Measurements from ENCODE around the gene GPC6.

DNA sequence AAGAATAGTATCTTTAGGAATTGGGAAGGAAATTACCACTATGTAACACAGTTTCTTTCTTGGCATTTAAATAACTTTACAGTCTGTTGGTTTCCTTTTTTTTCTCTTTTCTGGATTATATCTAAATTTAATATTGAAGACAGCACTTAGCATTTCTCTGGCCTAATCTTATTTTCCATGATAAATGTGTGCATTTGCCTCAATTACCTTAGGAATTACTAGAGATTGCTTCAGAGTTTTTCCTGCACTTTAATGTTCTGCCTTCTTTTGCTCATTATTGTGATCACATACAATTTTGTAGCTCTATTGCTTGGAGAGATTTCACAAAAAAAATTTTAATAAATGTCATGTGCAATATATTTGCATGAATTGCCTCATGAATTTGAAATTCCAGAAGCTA lies 1227.7 kb downstream of the GPC6 start:
- TF ChIP-seq, protein P1, sequence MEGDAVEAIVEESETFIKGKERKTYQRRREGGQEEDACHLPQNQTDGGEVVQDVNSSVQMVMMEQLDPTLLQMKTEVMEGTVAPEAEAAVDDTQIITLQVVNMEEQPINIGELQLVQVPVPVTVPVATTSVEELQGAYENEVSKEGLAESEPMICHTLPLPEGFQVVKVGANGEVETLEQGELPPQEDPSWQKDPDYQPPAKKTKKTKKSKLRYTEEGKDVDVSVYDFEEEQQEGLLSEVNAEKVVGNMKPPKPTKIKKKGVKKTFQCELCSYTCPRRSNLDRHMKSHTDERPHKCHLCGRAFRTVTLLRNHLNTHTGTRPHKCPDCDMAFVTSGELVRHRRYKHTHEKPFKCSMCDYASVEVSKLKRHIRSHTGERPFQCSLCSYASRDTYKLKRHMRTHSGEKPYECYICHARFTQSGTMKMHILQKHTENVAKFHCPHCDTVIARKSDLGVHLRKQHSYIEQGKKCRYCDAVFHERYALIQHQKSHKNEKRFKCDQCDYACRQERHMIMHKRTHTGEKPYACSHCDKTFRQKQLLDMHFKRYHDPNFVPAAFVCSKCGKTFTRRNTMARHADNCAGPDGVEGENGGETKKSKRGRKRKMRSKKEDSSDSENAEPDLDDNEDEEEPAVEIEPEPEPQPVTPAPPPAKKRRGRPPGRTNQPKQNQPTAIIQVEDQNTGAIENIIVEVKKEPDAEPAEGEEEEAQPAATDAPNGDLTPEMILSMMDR (IDR thresholded peaks at IDR 0.05; ENCODE audit: low read length) = no peak
- TF ChIP-seq EZH2 (IDR thresholded peaks at IDR 0.05; ENCODE audit: borderline replicate concordance, low read length) = no peak

Measured in OCI-LY1 (cell line).